Thoracic aorta (tissue), 2 donors: Measurements from ENCODE around the gene CAVIN1. TPM values are rescaled to one million over a fixed set of nuclear protein-coding genes. Genes with fewer than 3 reads are reported as not detected.

ENCODE experiments used
- ATAC-seq: fragments of 150-250 bp; one replicate; pipeline ENCODE4 v1.8.0; 2017; ENCODE audit warnings: low read depth; ENCODE audit not compliant: insufficient number of reproducible peaks, low FRiP score
- DNase-seq: peaks from one replicate; pipeline ENCODE4 v3.0.0-alpha.2; 2020; ENCODE audit warnings: low spot score
- H3K27ac ChIP-seq, 2 donors: fragments of 200-600 bp; sonication (generic); 1 replicate in 1 of 2; 2 replicates in 1 of 2; pipeline ENCODE4 v1.5.1; 2016; ENCODE audit warnings: mild to moderate bottlenecking in 2 of 2, moderate library complexity in 2 of 2
- H3K27me3 ChIP-seq: fragments of 200-600 bp; sonication (generic); replicated peaks from 2 replicates; pipeline ENCODE4 v1.6.0; 2016; ENCODE audit warnings: mild to moderate bottlenecking; ENCODE audit not compliant: insufficient read depth
- H3K36me3 ChIP-seq: fragments of 200-600 bp; sonication (generic); one replicate; pipeline ENCODE4 v1.5.1; 2016
- H3K4me1 ChIP-seq, 2 donors: fragments of 200-600 bp; sonication (generic); 1 replicate in 1 of 2; 2 replicates in 1 of 2; pipeline versions ENCODE4 v1.5.1 to v1.6.0; 2016; ENCODE audit warnings: low read depth in 2 of 2, mild to moderate bottlenecking in 1 of 2; ENCODE audit not compliant: control insufficient read depth in 1 of 2
- H3K4me3 ChIP-seq: fragments of 200-600 bp; sonication (generic); 2 replicates; pipeline ENCODE4 v1.5.1; 2016; ENCODE audit warnings: mild to moderate bottlenecking
- H3K9me3 ChIP-seq: fragments of 200-600 bp; sonication (generic); 2 replicates; pipeline ENCODE4 v1.5.1; 2016
- CTCF ChIP-seq: fragments of 200-600 bp; sonication (generic); IDR thresholded peaks from one replicate; pipeline ENCODE4 v1.5.1; 2019; ENCODE audit warnings: antibody characterized with exemption
- total RNA-seq, 2 donors: library from RNA; depleted of rRNA; stranded (reverse); fragments of >200 nt; gene quantifications; one replicate each; pipeline versions ENCODE4 v1.1.0 to v1.2.3, GENCODE V29; 2016

The CAVIN1 gene
- total RNA-seq, 2 donors from 2014 or later, result 579 to 938 TPM

DNA sequence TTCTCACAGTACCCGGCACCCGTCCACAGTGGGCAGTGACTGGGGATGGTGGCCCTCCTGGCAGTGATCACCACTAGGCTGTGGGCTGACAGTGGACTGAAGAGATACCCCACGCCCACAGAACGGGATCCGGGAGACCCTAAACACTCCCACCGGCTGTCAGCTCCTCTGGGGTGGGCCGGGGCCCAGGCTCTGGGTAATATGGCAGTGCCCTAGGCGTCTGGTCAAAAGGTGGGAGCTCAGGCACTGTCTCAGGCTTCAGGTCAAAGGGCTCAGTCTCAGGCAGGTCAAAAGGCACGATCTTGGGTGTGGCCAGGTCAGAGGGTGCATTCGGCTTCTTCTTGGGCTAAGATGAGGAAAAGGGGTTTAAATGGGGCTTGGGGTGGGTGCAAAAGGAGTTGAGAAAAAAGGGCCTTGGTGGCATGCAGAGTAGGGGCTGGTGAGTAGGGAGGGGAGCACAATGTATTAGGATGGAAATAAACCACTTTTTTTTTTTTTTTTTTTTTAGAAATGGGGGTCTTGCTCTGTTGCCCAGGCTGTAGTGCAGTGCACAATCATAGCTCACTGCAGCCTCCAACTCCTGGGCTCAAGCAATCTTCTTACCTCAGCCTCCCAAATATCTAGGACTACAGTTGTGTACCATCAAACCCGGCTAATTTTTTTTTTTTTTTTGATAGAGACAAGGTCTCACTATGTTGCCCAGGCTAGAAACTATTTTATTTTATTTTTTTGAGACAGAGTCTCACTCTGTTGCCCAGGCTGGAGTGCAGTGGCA lies 11.0 kb downstream of the CAVIN1 start:
- Histone ChIP-seq H3K9me3 (no peaks in the 10 kb centered on the region), H3K27me3 (no peaks in the 10 kb centered on the region), H3K36me3 (no peaks in the 10 kb centered on the region), H3K27ac (peak overlapping the region; percentile 83 to 94), H3K4me3 (peak overlapping the region; percentile 41), H3K4me1 (peaks cover 67 to 100% of the 10 kb centered on the region in 2 donors)
- DNase-seq (no peak), ATAC-seq (no peak)
- TF ChIP-seq CTCF, result no peak

DNA sequence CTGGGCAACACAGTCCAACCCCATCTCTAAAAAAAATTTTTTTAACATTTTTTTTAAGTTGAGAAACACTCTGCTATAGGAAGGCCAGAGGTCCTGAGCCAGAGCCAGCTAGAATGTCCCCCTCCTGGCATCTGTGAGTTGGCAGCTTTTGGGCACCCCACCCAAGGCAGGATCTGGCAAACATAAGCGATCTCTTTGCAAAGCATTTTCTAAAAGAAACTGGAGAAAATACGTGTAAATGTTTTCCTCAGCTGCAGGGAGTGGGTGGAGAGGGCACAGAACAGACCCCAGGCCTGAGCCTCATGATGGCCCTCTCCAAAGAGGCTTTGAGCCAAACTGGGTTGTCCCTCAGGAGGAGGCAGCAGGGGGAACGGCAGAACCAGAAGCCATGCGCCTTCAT lies 11.7 kb downstream of the CAVIN1 start:
- Histone ChIP-seq H3K27ac (peak overlapping the region; percentile 83 to 94), H3K4me3 (peak overlapping the region; percentile 41), H3K9me3 (no peaks in the 10 kb centered on the region), H3K4me1 (peaks cover 72 to 100% of the 10 kb centered on the region in 2 donors), H3K27me3 (no peaks in the 10 kb centered on the region), H3K36me3 (no peaks in the 10 kb centered on the region)
- no peak for TF ChIP-seq CTCF
- ATAC-seq (no peak), DNase-seq (no peak)

GRCh38 chr17:42410319-42410685 lies 12.8 kb downstream of the CAVIN1 start:
- no peaks in the 10 kb centered on the region for H3K27me3 ChIP-seq
- H3K27ac ChIP-seq, result peak overlapping the region; percentile 83 to 94
- H3K9me3 ChIP-seq, result no peaks in the 10 kb centered on the region
- ATAC-seq, result no peak
- H3K4me3 ChIP-seq, result peak overlapping the region; percentile 38
- H3K4me1 ChIP-seq, result peaks cover 71 to 97% of the 10 kb centered on the region in 2 donors
- peaks cover under 1% of the 10 kb centered on the region for H3K36me3 ChIP-seq
- no peak for TF ChIP-seq CTCF
- no peak for DNase-seq

DNA sequence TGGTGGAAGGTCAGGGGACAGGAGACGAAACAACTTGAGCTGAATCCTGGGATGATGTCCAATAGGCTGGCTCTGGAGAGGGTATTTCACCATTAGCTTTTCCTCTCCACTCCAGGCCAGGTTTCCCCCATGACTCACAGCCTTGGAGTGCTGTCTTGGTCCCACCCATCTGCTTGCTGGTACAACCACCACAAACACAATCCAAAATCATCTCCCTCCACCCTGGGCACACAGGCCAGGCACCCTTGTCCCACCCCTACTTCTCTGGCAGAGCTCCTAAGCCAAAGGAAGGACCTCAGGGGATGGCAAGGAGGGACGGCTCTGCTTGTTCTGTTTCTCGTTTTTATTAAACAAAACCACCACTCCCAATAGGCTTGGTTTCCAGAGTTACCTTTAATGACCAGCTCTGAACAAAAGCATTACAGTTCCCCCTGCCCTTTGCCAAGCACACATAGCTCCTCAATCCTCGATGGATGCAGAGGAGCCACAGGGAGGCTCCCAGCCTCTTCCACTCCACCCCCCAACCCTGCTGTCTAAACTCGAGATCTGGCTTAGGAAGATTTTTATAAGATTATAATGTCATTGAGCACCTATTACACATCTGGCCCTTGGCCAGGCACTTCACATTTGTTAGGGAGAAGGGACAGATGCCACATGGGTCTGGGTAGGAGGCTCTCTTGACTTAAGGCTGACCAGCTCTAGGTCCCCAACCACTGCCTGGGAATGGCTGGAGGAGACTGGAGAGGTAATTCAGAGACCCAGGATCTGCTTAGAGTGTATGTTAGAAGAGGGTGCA lies 13.3 kb downstream of the CAVIN1 start:
- Histone ChIP-seq H3K4me3 (peak overlapping the region; percentile 38), H3K4me1 (peaks cover 66 to 92% of the 10 kb centered on the region in 2 donors), H3K36me3 (peaks cover 6% of the 10 kb centered on the region), H3K27me3 (no peaks in the 10 kb centered on the region), H3K9me3 (no peaks in the 10 kb centered on the region), H3K27ac (peak overlapping the region; percentile 94 to 95)
- ATAC-seq (peak; percentile 77), DNase-seq (peak; percentile 73)
- no peak for TF ChIP-seq CTCF

GRCh38 chr17:42408061-42408460 lies 15.0 kb downstream of the CAVIN1 start:
- DNase-seq (no peak), ATAC-seq (no peak)
- Histone ChIP-seq H3K36me3 (peaks cover 20% of the 10 kb centered on the region), H3K27ac (peak overlapping the region; percentile 51 to 94), H3K4me1 (peaks cover 56 to 81% of the 10 kb centered on the region in 2 donors), H3K9me3 (no peaks in the 10 kb centered on the region), H3K4me3 (peak overlapping the region; percentile 7), H3K27me3 (no peaks in the 10 kb centered on the region)
- no peak for TF ChIP-seq CTCF
